NCI-H146 (cell line): ENCODE measurements around the gene DOCK6.
A peak's percentile ranks its signal among the peaks of the same experiment; 100 is the strongest.
"Not testable (repeated sequence)": the region's sequence is repeated elsewhere in the genome, so short reads cannot be mapped to it uniquely, and the experiment has no call there.

Experiments
- DNase-seq: peaks from one replicate; lab custom pipeline; 2025; lab: John Stamatoyannopoulos, UW

Gene DOCK6

DNA sequence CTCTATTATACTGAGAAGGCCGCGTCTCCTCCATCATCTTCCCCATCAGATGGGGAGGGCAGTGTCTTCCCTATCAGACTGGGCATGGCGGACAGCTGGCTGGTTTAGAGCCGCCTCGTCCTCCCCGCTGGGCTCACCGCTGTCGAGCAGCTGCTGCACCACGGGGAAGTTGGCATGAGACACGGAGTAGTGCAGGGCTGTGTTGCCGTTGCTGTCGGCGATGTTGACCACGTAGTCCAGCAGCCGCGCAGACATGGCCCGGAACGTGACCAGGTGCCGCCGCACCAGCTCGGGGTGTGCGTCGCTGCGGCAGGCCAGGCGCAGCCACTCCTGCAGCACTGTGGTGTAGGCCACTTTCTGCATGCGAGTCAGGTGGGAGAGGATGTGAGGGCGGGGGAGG lies 88.0 kb downstream of the DOCK6 start:
- DNase-seq, result no peak

DNA sequence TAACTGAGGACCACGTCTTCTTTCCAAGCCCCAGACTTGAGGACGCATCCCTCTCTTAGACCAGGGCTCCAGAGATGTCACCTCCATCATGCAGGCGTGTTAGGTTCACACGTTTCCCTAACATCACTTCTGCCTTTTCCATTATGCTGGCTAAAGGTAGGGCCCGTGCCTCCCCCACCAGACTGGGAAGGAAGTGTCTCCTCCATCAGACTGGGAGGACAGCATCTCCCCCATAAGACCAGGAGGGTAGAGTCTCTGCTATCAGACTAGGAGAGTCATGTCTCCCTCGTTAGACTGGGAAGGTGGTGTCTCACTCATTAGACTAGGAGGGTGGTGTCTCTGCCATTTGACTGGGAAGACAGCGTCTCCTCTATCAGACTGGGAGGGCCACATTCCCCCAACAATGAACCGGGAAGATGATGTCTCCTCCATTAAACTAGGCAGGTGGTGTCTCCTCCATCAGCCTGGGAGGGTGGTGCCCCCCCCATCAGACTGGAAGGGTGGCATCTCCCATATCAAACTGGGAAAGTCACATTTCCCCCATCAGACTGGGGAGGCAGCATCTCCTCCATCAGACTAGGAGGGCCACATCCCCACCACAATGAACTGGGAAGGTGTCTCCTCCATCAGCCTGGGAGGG lies 88.7 kb downstream of the DOCK6 start:
- DNase-seq, result no peak

GRCh38 chr19:11172576-11172975 lies 89.7 kb downstream of the DOCK6 start:
- DNase-seq, result no peak

DNA sequence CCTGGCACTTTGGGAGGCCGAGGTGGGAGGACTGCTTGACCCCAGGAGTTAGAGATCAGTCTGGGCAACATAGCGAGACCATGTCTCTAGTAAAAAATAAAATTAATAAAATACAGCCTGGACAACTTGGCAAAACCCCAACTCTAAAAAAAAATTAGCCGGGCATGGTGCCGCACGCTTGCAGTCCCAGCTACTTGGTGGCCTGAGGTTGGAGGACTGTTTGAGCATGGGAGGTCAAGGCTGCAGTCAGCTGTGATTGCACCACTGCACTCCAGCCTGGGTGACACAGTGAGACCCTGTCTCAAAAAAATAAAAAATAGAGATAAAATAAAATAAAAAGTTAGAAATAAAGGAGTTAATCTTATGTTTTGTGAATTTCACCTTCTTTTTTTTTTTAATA lies 91.2 kb downstream of the DOCK6 start:
- DNase-seq, result no peak

DNA sequence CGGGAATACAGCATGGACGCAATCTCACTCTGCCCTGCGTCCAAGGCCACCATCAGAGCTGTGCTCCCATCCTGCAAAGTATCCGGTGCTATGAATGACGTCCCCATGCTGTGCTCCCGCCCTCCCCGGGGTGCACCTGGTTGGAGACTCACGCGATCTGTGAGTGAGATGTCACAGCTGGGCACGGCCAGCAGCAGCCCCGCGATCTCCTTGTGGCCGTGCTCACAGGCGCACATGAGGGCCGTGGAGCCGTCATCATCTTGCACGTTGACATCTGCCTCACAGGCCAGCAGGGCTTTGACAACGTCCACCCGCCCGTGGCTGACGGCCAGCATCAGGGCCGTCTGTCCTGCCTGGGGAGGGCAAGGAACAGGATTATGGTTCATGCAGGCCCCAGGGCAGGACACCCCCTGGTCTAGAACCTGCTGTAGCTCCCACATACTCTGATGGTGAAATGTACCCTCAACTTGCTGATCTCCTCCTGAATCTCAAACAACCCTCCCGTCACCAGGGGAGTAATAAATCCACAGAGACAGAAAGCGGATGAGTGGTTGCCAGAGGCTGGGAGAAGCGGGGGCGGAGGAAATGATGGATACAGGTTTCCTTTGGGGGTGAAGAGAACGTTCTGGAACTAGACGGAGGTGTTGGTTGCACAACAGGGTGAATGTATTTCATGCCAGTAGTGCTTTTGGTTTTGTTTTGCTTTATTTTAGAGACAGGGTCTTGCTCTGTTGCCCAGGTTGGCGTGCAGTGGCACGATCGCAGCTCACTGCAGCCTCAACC lies 92.2 kb downstream of the DOCK6 start:
- no peak for DNase-seq

DNA sequence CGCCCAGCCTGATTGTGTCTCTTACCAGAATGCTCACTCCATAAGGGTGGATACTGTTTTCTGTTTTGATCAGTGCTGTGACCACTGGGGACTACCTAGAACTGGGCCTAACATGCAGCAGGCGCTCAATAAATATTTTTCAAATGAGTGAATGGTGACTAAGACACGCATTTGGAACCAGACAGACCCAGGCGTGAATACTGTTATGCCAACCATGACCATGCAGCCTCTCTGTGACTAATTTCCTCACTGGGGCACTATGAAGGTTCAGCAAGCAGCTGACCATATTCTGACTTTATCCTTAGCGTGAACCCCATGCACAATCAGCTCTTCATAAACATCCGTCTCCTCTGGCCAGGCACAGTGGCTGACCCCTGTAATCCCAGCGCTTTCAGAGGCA lies 93.8 kb downstream of the DOCK6 start:
- no peak for DNase-seq

DNA sequence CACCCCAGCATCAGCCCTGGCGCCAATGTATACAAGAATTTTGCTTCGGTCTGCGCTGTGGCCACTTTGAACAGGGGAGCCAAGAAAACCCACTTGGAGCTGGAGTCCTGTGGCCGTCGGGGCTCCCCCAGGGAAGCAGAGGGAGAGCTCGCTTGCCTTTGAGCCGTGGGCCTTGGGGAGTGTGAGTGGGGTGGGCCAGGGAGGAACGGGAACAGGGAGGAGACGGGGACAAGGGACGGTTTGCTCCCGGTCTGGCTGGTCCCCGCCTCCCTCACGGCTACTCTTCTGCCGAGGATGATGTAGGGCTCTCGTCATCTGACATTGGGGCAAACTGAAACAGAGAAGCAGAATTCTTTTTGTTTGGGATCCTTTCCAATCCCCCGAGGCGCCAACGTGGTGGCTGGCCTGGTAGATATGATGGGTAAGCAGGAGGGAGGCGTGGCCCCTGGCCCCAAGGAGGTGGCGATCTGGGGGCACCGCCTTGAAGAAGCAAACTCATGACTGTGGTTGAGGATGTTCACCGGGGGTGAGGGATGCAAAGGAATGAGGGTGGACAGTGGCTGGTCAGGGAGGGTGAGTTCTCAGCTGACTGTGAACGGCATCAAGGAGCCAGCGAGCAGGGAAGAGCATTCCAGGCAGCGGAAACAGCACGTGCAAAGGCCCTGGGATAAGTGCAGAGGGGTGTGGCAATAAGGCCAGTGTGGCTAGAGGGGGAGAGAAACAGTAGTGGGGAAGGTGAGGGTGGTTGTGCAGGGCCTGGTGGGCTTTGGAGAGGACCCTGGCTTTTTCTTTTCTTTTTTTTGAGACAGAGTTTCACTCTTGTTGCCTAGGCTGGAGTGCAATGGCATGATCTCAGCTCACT lies 95.8 kb downstream of the DOCK6 start:
- no peak for DNase-seq

DNA sequence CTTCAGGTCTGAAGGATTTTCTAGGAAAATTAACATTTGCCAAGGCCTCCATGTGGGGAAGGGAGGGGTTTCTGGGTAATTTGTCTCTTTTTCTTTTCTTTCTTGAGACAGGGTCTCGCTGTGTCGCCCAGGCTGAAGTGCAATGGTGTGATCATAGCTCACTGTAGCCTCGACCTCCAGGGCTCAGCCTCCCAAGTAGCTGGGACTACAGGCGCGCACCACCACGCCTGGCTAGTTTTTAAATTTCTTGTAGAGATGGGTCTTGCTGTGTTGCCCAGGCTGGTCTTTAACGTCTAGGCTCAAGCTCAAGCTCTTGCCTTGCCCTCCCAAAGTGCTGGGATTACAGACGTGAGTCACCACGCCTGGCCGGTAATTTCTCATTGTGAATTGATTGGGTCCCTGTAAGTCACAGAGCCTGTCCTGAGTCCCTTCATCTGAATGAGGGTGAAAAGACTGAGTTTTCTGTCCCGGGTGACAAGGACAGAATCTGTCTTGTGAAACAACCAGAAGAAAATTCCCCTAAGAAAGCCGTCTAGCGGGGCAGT lies 96.8 kb downstream of the DOCK6 start:
- DNase-seq, result no peak

- no peak for DNase-seq
Measured at GRCh38 chr19:11164879-11165406, 97.4 kb downstream of the DOCK6 start.

DNA sequence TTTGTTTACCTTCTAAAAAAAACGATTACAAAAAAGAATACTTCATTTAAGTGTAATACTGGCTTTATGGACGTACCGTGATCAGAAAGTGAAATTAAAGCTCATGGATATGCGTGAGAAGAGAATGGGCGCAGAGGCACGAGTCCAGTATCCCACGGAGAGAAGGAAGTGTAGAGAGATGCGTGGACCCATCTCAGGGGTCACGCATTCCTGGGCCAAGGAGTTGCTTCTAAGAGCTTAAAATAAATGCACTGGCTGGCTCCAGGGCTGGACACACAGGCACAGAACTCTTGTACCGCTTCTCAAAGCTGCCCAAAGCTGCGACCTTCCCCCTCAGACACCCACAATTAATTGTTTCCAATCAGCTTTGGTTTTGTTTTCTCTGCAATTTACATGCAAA lies 98.0 kb downstream of the DOCK6 start:
- no peak for DNase-seq

- not testable (repeated sequence) for DNase-seq
Measured at GRCh38 chr19:11160440-11160768, 101.9 kb downstream of the DOCK6 start.

DNA sequence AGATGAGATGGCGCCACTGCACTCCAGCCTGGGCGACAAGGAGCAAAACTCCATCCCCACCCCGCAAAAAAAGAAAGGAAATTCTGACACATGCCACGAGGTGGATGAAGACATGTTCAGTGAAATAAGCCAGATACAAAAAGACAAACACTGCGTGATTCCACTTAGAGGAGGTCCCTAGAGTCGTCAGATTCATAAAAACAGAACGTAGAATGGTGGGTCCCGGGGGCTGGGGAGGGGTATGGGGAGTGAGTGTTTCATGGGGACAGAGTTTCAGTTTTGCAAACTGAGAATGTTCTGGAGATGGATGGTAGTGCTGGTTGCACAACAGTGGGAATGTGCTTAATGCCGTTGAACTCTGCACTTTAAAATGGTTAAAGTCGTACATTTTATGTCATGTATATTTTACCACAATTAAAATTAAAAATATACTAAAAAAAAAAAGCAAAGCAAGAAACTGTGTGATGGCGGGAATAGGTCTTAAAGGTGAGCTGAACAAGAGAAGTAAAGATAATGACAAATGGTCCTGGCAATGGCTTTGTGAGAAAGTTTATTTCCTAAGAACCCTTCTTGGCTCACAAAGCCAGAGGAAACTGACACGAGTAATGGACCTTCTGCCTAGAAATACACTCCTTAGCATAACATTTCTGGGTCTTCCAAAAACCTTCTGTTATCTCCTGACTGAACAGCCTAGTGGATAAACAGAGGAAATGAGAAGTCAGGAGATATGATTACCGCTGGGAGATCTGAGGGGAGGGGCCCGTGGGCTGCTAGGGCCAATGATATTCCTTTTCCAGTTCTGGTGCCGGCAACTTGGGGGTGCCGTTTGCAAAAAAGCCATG lies 102.5 kb downstream of the DOCK6 start:
- no peak for DNase-seq

GRCh38 chr19:11155373-11156120 lies 106.8 kb downstream of the DOCK6 start, which contains the start of gene SPC24:
Gene SPC24 (minus strand): TSS chr19:11155782. CDS start chr19:11155776, 6 bp downstream.
- peak; percentile 99 for DNase-seq

DNA sequence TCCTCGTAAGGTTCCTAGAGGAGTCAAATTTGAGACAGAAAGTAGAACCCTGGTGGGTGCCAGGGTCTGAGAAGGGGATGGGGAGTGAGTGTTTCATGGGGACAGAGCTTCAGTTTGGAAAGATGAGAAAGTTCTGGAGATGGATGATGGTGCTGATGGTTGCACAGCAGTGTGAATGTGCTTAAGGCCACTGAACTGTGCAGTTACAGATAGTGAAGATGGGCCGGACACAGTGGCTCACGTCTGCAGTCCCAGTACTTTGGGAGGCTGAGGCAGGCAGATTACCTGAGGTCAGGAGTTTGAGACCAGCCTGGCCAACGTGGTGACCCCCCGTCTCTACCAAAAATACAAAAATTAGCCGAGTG lies 107.7 kb downstream of the DOCK6 start:
- DNase-seq, result no peak

DNA sequence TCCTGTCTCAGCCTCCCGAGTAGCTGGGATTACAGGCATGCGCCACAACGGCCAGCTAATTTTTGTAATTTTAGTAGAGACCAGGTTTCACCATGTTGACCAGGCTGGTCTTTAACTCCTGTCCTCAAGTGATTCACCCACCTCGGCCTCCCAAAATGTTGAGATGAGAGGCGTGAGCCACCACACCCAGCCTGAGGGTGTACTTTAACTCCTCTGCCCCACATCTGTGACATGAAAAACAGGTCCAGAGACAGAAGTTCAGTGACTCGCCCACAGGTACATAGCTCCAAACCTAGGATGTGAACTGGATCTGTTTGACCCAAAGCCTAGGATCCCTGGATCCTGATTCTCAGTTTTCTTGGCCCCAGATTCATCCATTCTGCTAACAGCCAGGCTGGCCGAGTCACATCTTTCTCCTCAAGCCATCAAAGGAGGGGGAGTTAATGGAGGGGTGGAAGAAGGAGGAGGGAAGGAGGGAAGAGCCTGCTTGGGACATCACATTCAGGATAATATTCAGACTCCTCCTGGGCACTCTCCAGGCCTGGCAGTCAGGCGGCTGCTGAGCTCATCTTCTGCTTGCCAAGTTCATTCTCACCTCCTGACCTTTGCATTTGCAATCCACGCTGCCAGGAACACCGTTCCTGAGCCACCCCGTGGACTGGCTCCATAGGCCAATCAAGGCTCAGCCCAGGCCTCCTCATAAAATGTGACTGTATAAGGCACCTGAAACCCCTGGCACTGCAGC lies 109.8 kb downstream of the DOCK6 start:
- no peak for DNase-seq

DNA sequence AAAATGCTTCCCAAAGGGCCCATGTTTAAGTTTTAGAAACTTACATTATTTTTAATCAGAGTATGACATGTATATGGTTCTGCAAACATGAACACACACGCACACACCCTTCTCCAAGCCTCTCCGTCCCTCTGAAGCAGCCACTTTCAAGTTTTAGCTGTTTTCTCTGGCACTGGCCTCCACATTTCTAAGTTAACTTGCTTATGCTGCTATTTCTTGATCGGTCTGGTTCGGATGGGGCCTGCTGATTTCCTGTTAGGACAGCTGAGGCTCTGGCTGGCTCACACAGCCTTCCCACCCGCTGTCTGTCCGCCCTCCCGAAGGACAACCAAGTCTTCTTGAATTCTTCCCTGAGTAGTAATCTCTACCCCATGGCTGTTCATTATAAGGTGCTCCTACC lies 111.1 kb downstream of the DOCK6 start:
- DNase-seq, result no peak
